NB4 (cell line): ENCODE results near the gene PABPN1L.

ENCODE experiments used
- POLR2A ChIP-seq: IDR thresholded peaks from 2 replicates; pipeline ENCODE4 v1.6.1; 2011; ENCODE audit warnings: mild to moderate bottlenecking; ENCODE audit not compliant: insufficient read length; ENCODE audit errors: extremely low read depth
- TF ChIP-seq, protein P1 (sequence below): IDR thresholded peaks from one replicate; pipeline ENCODE4 v1.5.1; 2012; ENCODE audit warnings: low read depth, low read length
- TF ChIP-seq, protein P2 (sequence below): IDR thresholded peaks from 2 replicates; pipeline ENCODE4 v1.6.1; 2011; ENCODE audit warnings: low read depth, low read length

DNA sequence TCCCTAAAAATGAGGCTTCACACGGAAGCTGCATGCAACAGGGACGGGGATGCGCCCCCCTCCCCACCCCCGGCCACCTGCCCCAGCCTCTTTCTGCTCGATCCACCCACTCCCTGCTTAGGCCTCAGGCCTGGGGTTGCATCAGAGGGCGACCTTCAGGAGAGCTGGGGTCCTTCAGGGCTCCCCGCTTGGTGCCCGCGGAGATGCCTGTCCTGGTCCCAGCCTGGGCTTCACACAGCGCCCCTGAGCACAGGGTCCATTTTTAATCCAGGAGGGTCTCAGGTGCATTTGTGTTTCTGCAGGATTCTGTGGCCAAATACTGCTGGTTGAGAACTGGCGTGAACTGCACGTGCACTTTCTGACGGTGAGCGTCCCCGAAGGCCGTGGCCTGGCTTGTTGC, 47.3 kb downstream of the PABPN1L start:
- TF ChIP-seq, protein P1, sequence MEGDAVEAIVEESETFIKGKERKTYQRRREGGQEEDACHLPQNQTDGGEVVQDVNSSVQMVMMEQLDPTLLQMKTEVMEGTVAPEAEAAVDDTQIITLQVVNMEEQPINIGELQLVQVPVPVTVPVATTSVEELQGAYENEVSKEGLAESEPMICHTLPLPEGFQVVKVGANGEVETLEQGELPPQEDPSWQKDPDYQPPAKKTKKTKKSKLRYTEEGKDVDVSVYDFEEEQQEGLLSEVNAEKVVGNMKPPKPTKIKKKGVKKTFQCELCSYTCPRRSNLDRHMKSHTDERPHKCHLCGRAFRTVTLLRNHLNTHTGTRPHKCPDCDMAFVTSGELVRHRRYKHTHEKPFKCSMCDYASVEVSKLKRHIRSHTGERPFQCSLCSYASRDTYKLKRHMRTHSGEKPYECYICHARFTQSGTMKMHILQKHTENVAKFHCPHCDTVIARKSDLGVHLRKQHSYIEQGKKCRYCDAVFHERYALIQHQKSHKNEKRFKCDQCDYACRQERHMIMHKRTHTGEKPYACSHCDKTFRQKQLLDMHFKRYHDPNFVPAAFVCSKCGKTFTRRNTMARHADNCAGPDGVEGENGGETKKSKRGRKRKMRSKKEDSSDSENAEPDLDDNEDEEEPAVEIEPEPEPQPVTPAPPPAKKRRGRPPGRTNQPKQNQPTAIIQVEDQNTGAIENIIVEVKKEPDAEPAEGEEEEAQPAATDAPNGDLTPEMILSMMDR, result no peak
- no peak for TF ChIP-seq POLR2A
- TF ChIP-seq, protein P2, sequence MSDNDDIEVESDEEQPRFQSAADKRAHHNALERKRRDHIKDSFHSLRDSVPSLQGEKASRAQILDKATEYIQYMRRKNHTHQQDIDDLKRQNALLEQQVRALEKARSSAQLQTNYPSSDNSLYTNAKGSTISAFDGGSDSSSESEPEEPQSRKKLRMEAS, result no peak
